ENCODE data around the gene REXO2.

Gene REXO2

GRCh38 chr11:114478768-114479167 lies 39.5 kb downstream of the REXO2 start:
- CTCF ChIA-PET, result interaction anchor here (0.6 kb wide), 1 partner anchor 28 kb away, joined by 4 read pairs; no protein-coding TSS in a partner anchor
- H3K4me1 ChIP-seq (ENCODE audit: control insufficient read depth, insufficient read depth, low read length), result no peaks in the 10 kb centered on the region
- TF ChIP-seq ZBTB17 (tag by site-specific recombination; IDR thresholded peaks at IDR 0.05) (no peak), RBAK (tag by site-specific recombination; IDR thresholded peaks at IDR 0.05) (no peak)
- no peak overlapping the region for H3K27ac ChIP-seq (ENCODE audit: extremely low read depth, low read depth, low read length)
- POLR2A ChIA-PET, result no interaction called here
- no peak overlapping the region for H3K4me3 ChIP-seq (ENCODE audit: low read depth, low read length)
- no peaks in the 10 kb centered on the region for H3K36me3 ChIP-seq (ENCODE audit: control insufficient read depth in 2 of 2, insufficient read depth in 1 of 2, low read length in 2 of 2)
- H3K9me3 ChIP-seq (ENCODE audit: control insufficient read depth, insufficient read depth, low read depth, low read length), result no peaks in the 10 kb centered on the region

- ChIA-PET CTCF (interaction anchor here (0.6 kb wide), 1 partner anchor 27 kb away, joined by 4 read pairs; no protein-coding TSS in a partner anchor), POLR2A (no interaction called here)
- no peaks in the 10 kb centered on the region for H3K9me3 ChIP-seq (ENCODE audit: control insufficient read depth, insufficient read depth, low read depth, low read length)
- no peak for TF ChIP-seq ZNF449 (tag by site-specific recombination; IDR thresholded peaks at IDR 0.05)
- no peaks in the 10 kb centered on the region for H3K4me1 ChIP-seq (ENCODE audit: control insufficient read depth, insufficient read depth, low read length)
- no peak overlapping the region for H3K4me3 ChIP-seq (ENCODE audit: low read depth, low read length)
- H3K36me3 ChIP-seq (ENCODE audit: control insufficient read depth in 2 of 2, insufficient read depth in 1 of 2, low read length in 2 of 2), result no peaks in the 10 kb centered on the region
- H3K27ac ChIP-seq (ENCODE audit: extremely low read depth, low read depth, low read length), result no peak overlapping the region
These were observed 40.1 kb downstream of the REXO2 start for GRCh38 chr11:114479331-114479730.

GRCh38 chr11:114482114-114482513 lies 42.8 kb downstream of the REXO2 start:
- Histone ChIP-seq H3K9me3 (ENCODE audit: control insufficient read depth, insufficient read depth, low read depth, low read length) (no peaks in the 10 kb centered on the region), H3K4me3 (ENCODE audit: low read depth, low read length) (no peak overlapping the region), H3K27ac (ENCODE audit: extremely low read depth, low read depth, low read length) (no peak overlapping the region), H3K36me3 (ENCODE audit: control insufficient read depth in 2 of 2, insufficient read depth in 1 of 2, low read length in 2 of 2) (no peaks in the 10 kb centered on the region), H3K4me1 (ENCODE audit: control insufficient read depth, insufficient read depth, low read length) (no peaks in the 10 kb centered on the region)
- ChIA-PET CTCF (no interaction called here), POLR2A (interaction anchor here (0.7 kb wide), 1 partner anchor 399 kb away, joined by 3 read pairs; no protein-coding TSS in a partner anchor)
- TF ChIP-seq ZNF645 (tag by site-specific recombination; IDR thresholded peaks at IDR 0.05) (no peak), ZNF37A (tag by site-specific recombination; IDR thresholded peaks at IDR 0.05) (no peak), ZNF48 (tag by site-specific recombination; IDR thresholded peaks at IDR 0.05) (no peak), ZNF184 (tag by site-specific recombination; IDR thresholded peaks at IDR 0.05) (no peak), ZNF175 (tag by site-specific recombination; IDR thresholded peaks at IDR 0.05) (no peak), ZNF394 (tag by site-specific recombination; IDR thresholded peaks at IDR 0.05; ENCODE audit: borderline replicate concordance) (no peak), KLF8 (tag by site-specific recombination; IDR thresholded peaks at IDR 0.05) (no peak), ZSCAN30 (tag by site-specific recombination; IDR thresholded peaks at IDR 0.05) (no peak), KLF9 (tag by site-specific recombination; IDR thresholded peaks at IDR 0.05; ENCODE audit: low read depth) (no peak)

- Histone ChIP-seq H3K9me3 (ENCODE audit: control insufficient read depth, insufficient read depth, low read depth, low read length) (no peaks in the 10 kb centered on the region), H3K4me3 (ENCODE audit: low read depth, low read length) (no peak overlapping the region), H3K27ac (ENCODE audit: extremely low read depth, low read depth, low read length) (no peak overlapping the region), H3K36me3 (ENCODE audit: control insufficient read depth in 2 of 2, insufficient read depth in 1 of 2, low read length in 2 of 2) (no peaks in the 10 kb centered on the region), H3K4me1 (ENCODE audit: control insufficient read depth, insufficient read depth, low read length) (no peaks in the 10 kb centered on the region)
- POLR2A ChIA-PET, result no interaction called here
- CTCF ChIA-PET, result no interaction called here
- TF ChIP-seq ZBTB48 (tag by site-specific recombination; IDR thresholded peaks at IDR 0.05), result no peak
- no peak for TF ChIP-seq ZNF202 (tag by site-specific recombination; IDR thresholded peaks at IDR 0.05; ENCODE audit: borderline replicate concordance)
- TF ChIP-seq ZNF37A (tag by site-specific recombination; IDR thresholded peaks at IDR 0.05), result no peak
- TF ChIP-seq CTCF (tag by site-specific recombination; IDR thresholded peaks at IDR 0.05), result no peak
- no peak for TF ChIP-seq ZNF239 (tag by site-specific recombination; IDR thresholded peaks at IDR 0.05)
- TF ChIP-seq YY2 (tag by site-specific recombination; IDR thresholded peaks at IDR 0.05), result no peak
- TF ChIP-seq SP2 (tag by site-specific recombination; IDR thresholded peaks at IDR 0.05), result no peak
These were observed 44.7 kb downstream of the REXO2 start for GRCh38 chr11:114483929-114484328.

All from HEK293 (cell line).